ENCODE measurements around the gene OGFOD1.

OGFOD1 gene

DNA sequence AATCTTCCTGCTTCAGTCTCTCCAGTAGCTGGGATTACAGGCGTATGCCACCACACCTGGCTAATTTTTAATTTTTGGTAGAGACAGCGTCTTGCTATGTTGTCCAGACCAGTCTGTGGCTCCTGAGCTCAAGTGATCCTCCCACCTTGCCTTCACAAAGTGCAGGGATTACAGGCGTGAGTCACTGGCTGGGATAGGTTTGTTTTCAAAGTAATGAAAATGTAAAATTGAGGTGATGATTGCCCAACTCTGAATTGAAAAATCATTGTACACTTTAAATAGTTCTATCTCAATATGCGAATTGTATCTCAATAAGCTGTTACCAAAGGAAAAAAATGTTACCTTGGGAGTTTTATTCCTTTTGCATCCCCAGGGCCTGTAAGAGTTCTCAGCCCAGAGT, 24.8 kb upstream of the OGFOD1 start:
- in situ Hi-C loops (cut with MboI; ENCODE audit: low sequenced_read_pairs) = no loop called here

DNA sequence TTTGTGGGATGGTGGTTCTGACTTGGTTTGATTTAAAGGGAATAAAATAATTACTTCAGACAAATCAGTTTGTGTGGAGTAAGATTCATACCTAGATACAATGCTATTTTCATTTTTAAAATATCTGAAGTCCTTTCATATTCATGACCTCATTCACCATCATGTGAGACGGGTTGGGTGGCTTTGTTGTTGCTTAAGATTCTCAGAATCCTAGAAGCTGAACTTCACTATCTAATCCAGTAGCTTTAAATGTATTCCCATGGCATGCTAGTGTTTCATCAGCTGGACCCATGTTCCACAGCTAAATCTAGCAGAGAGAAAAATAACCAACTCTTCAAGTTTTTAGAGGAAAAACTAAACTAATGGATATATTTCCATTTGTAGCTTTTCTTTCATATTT, 23.3 kb upstream of the OGFOD1 start:
- in situ Hi-C loops (cut with MboI; ENCODE audit: low sequenced_read_pairs) = no loop called here

DNA sequence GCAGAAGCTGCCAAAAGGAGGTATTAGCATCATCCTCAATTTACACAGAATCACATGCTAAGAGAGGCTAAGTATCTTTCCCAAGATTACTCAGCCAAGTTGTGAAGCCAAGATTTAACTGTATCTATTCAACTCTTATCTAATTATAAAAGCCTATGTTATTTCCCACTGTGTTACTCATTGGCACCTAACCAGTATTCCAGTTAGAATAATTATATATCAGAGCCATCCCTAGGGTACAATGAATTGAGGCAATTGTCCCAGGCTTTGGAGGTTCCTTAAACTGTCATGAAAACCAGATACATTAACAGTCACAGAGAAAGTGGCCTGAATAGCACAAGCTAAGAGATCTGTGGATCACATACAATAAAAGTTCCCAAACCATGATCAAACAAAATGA, 15.1 kb upstream of the OGFOD1 start:
- in situ Hi-C loops (cut with MboI; ENCODE audit: low sequenced_read_pairs) = no loop called here

DNA sequence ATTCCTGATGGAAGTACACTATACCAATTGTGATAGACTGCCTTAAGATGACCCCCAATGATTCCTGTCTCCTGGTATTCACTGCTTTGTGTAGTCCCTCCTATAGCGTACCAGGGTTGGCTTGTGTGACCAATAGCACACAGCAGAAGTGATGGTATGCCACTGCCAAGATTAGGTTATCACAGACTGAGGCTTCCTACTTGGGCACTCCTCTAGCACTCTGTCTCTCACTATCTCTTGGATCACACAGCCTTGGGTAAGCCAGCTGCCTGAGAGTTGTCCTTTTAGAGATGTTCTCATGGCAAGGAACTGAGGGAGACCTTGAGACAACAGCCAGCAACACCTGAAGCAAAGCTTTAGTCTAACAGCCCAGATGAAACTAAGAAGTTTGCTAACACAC, 13.3 kb upstream of the OGFOD1 start:
- in situ Hi-C loops (cut with MboI; ENCODE audit: low sequenced_read_pairs) = no loop called here

- in situ Hi-C loops (cut with MboI; ENCODE audit: low sequenced_read_pairs) = no loop called here
Observed at GRCh38 chr16:56447286-56447685, 4.1 kb upstream of the OGFOD1 start.

GRCh38 chr16:56448005-56448404, 3.3 kb upstream of the OGFOD1 start:
- in situ Hi-C loops (cut with MboI; ENCODE audit: low sequenced_read_pairs) = no loop called here

GRCh38 chr16:56450275-56450985, 924 bp upstream of the OGFOD1 start:
- in situ Hi-C loops (cut with MboI; ENCODE audit: low sequenced_read_pairs) = no loop called here

GRCh38 chr16:56451753-56452689, 667 bp downstream of the OGFOD1 start:
- in situ Hi-C loops (cut with MboI; ENCODE audit: low sequenced_read_pairs) = no loop called here

DNA sequence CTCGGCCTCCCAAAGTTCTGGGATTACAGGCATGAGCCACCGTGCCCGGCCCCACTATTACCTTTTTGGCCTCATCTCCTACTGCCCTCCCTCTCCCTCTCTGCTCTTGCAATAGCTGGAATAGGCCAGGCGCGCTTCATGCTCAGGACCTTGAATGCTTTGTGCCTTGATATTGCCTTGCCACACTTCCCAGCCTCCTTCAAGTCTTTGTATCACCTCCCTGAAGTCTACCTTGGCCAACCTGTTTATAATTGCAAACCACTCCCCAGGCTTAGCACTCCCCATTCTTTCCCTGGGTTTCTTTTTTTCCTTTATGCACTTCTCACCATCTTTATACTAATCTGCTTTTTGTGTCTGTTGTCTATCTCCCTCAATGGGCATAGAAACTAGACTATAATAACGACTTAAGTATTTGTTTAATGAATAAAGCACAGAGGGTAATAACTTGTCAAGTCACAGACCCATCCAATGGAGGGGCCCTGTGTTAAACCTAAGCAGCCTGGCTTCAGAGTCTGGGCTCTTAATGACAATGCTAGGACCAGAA, 6.6 kb downstream of the OGFOD1 start:
- in situ Hi-C loops (cut with MboI; ENCODE audit: low sequenced_read_pairs) = no loop called here

DNA sequence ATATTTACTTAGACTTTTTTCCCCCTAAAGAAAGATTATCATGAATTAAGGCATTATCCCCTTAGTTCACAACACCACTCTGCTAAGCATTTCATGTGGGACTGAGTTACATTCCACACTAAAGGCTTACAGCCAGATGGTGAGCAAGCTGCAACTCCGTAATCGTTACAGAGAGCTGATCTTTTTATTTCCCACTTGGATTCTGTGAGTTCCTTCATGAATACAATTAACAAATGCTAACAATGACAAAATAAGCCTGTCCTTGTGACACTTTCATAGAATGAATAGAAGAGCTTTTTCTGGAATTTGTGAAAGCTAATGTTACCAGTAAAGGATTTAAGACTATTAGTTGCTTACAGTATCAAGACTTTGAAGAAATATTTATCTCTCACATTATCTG, 8.7 kb downstream of the OGFOD1 start:
- in situ Hi-C loops (cut with MboI; ENCODE audit: low sequenced_read_pairs) = no loop called here

DNA sequence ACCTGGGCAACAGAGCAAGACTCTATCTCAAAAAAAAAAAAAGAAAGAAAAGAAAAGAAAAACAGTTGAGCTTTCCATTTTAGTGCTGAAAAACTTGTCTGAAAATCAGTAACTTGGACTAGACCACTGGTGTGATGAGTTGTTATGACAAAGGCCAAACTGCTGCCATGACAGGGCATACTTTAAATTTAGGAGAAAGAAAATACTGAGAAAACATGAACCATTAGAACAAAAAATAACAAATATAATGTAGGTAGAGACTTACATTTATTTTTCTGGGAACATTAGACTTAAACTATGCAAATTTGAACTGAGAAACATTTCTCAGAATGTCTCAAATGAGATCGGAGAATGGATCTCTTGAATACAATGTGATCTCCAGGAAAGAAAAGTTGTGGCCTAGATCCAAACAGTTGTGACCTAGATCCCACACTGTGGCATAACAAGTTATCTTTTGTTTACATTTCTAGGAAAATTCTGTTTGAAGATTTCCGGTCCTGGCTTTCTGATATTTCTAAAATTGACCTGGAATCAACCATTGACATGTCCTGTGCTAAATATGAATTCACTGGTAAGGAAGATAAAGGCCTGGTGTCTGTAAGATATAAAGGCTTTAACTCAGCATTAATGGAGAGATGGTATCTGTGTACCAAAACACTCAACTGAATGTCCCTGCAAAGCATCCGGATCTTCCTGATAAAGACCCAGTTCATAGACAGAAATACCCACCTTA, 10.9 kb downstream of the OGFOD1 start:
- in situ Hi-C loops (cut with MboI; ENCODE audit: low sequenced_read_pairs) = no loop called here

GRCh38 chr16:56463153-56463552, 11.8 kb downstream of the OGFOD1 start:
- in situ Hi-C loops (cut with MboI; ENCODE audit: low sequenced_read_pairs) = no loop called here

GRCh38 chr16:56466344-56466743, 15.0 kb downstream of the OGFOD1 start:
- in situ Hi-C loops (cut with MboI; ENCODE audit: low sequenced_read_pairs) = no loop called here

- in situ Hi-C loops (cut with MboI; ENCODE audit: low sequenced_read_pairs) = no loop called here
Observed at GRCh38 chr16:56468800-56469199, 17.4 kb downstream of the OGFOD1 start.

- in situ Hi-C loops (cut with MboI; ENCODE audit: low sequenced_read_pairs) = no loop called here
Observed at GRCh38 chr16:56469748-56470147, 18.4 kb downstream of the OGFOD1 start.

- in situ Hi-C loops (cut with MboI; ENCODE audit: low sequenced_read_pairs) = no loop called here
Observed at GRCh38 chr16:56470232-56470631, 18.9 kb downstream of the OGFOD1 start.

GRCh38 chr16:56470666-56471065, 19.3 kb downstream of the OGFOD1 start:
- in situ Hi-C loops (cut with MboI; ENCODE audit: low sequenced_read_pairs) = no loop called here

DNA sequence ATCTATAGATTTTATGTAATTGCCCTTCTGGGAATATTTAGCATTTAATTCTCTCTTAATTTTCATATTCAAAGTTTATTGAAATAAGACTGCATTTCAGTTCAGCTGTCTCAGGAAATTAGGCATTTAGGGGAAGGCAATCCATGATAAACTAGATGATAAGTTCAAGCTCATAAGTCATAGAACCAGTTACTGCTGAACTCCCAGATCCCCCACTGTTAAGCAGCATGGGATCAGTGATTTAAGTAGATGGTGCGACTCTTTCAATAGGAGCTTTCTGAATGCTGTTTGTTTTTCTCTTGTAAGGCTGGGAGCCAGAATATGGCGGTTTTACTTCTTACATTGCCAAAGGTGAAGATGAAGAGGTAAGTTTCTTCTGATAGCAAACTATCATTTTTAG, 23.8 kb downstream of the OGFOD1 start:
- in situ Hi-C loops (cut with MboI; ENCODE audit: low sequenced_read_pairs) = no loop called here

- in situ Hi-C loops (cut with MboI; ENCODE audit: low sequenced_read_pairs) = no loop called here
Observed at GRCh38 chr16:56477096-56477878, 25.9 kb downstream of the OGFOD1 start.

DNA sequence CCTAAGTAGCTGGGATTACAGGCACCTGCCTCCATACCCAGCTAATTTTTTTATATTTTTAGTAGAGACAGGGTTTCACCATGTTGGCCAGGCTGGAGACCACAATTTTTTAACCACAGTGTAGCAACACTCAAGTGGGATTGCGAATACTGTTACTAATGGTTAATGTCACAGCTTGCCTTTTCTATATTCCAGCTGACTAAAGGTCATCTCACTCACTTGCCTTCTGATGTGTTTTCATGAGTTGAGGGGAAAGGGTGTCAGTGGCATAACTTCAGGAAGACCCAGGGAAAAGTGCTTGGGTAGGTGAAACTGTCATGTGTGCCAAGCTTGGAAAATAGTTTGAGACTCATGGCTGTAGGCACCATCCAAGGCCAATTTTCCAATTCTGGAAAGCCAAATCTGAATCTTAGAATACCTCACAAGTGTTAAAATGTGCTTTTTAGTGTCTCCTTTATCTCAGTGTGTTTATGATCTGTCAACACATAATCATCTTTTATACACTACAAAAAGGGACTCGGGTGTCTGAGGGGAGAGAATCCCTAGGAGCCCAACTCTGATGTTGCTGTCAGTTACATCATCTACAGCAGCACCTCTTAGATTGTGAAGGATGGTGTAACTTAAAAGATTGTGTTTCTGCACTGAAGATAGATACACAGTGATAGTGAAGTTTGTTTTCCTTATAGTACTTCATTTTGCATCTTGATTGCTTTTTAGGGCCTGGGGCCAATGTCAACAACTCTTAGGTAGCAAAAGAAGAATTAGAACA, 27.1 kb downstream of the OGFOD1 start:
- in situ Hi-C loops (cut with MboI; ENCODE audit: low sequenced_read_pairs) = no loop called here
